A673 (cell line): ENCODE measurements around the gene AGAP1. TPM values are rescaled to one million over a fixed set of nuclear protein-coding genes. Genes with fewer than 3 reads are reported as not detected.

Experiments
- BruUV-seq: library from RNA; stranded (reverse); fragments of 400-500 nt; replicated peaks from 2 replicates; lab custom pipeline; 2021; lab: Mats Ljungman, UMichigan
- CTCF ChIA-PET: fragments of 300-600 bp; sonication (Branson Sonifier 250); formaldehyde crosslinking; loops from one replicate; lab custom pipeline; 2022; ENCODE audit warnings: antibody characterized with exemption; lab: Charles Lee
- POLR2A ChIA-PET: fragments of 300-600 bp; sonication (Branson Sonifier 250); formaldehyde crosslinking; loops from one replicate; lab custom pipeline; 2022; ENCODE audit warnings: antibody characterized with exemption; ENCODE audit not compliant: low non-redundant PET; lab: Charles Lee
- DNase-seq: peaks from one replicate; pipeline ENCODE4 v3.0.0-alpha.2; 2015; ENCODE audit warnings: low spot score
- H3K27ac ChIP-seq: fragments of 200-600 bp; sonication (generic); 2 replicates; pipeline ENCODE4 v1.5.1; 2016; ENCODE audit warnings: mixed run types, low read depth, mild to moderate bottlenecking, mixed read lengths, antibody characterized with exemption, low read length; ENCODE audit not compliant: poor library complexity, severe bottlenecking
- H3K27me3 ChIP-seq: fragments of 200-600 bp; sonication (generic); replicated peaks from 2 replicates; pipeline ENCODE4 v1.6.1; 2017; ENCODE audit warnings: mixed run types, low read depth, mild to moderate bottlenecking, mixed read lengths, antibody characterized with exemption, low read length; ENCODE audit not compliant: insufficient read depth, poor library complexity
- H3K36me3 ChIP-seq: fragments of 200-600 bp; sonication (generic); 2 replicates; pipeline ENCODE4 v1.6.1; 2016; ENCODE audit warnings: mixed run types, mild to moderate bottlenecking, mixed read lengths, antibody characterized with exemption, low read length; ENCODE audit not compliant: insufficient read depth, poor library complexity, severe bottlenecking
- H3K4me1 ChIP-seq: fragments of 200-600 bp; sonication (generic); 2 replicates; pipeline ENCODE4 v1.6.1; 2017; ENCODE audit warnings: mixed run types, mild to moderate bottlenecking, mixed read lengths, antibody characterized with exemption, low read length; ENCODE audit not compliant: insufficient read depth, poor library complexity, severe bottlenecking
- H3K4me3 ChIP-seq: fragments of 200-600 bp; sonication (generic); 2 replicates; pipeline ENCODE4 v1.5.1; 2016; ENCODE audit warnings: low read depth, mixed run types, mild to moderate bottlenecking, mixed read lengths, low read length; ENCODE audit not compliant: poor library complexity, severe bottlenecking
- H3K9me3 ChIP-seq: fragments of 200-600 bp; sonication (generic); 2 replicates; pipeline ENCODE4 v1.6.1; 2016; ENCODE audit warnings: mixed run types, low read depth, mild to moderate bottlenecking, mixed read lengths, antibody characterized with exemption, low read length; ENCODE audit not compliant: poor library complexity, severe bottlenecking
- EZH2 ChIP-seq: fragments of 200-600 bp; sonication (generic); IDR thresholded peaks from 2 replicates; pipeline ENCODE4 v1.6.1; 2017; ENCODE audit warnings: borderline replicate concordance, low read depth, mild to moderate bottlenecking, mixed read lengths, antibody characterized with exemption, low read length; ENCODE audit not compliant: poor library complexity, severe bottlenecking
- intact Hi-C: fragments of 100-400 bp; cut with micrococcal nuclease; formaldehyde crosslinking; loops from one replicate; pipeline ENCODE4 v1.10.0; 2022; ENCODE audit not compliant: unreplicated experiment
- total RNA-seq: library from RNA; stranded (reverse); gene quantifications from 2 replicates; pipeline ENCODE4 v1.2.3, GENCODE V29; 2021
- TF ChIP-seq, protein P1 (sequence below): fragments of 300-800, 200-600 bp; sonication (generic); conservative IDR thresholded peaks from 2 replicates; pipeline ENCODE4 v1.5.1; 2017; ENCODE audit warnings: low read depth, mild to moderate bottlenecking, antibody characterized with exemption, low read length, moderate library complexity, mixed read lengths

The AGAP1 gene
- total RNA-seq, 1 experiment from 2014 or later: 25.3 TPM

- ChIA-PET CTCF (no interaction called here), POLR2A (no interaction called here)
- no peaks in the 10 kb centered on the region for H3K27me3 ChIP-seq
- H3K4me1 ChIP-seq: peaks cover 16% of the 10 kb centered on the region
- no peak overlapping the region for H3K4me3 ChIP-seq
- H3K36me3 ChIP-seq: no peaks in the 10 kb centered on the region
- no peaks in the 10 kb centered on the region for H3K9me3 ChIP-seq
- no peak overlapping the region for H3K27ac ChIP-seq
- TF ChIP-seq, protein P1, sequence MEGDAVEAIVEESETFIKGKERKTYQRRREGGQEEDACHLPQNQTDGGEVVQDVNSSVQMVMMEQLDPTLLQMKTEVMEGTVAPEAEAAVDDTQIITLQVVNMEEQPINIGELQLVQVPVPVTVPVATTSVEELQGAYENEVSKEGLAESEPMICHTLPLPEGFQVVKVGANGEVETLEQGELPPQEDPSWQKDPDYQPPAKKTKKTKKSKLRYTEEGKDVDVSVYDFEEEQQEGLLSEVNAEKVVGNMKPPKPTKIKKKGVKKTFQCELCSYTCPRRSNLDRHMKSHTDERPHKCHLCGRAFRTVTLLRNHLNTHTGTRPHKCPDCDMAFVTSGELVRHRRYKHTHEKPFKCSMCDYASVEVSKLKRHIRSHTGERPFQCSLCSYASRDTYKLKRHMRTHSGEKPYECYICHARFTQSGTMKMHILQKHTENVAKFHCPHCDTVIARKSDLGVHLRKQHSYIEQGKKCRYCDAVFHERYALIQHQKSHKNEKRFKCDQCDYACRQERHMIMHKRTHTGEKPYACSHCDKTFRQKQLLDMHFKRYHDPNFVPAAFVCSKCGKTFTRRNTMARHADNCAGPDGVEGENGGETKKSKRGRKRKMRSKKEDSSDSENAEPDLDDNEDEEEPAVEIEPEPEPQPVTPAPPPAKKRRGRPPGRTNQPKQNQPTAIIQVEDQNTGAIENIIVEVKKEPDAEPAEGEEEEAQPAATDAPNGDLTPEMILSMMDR: no peak
- TF ChIP-seq EZH2: no peak
- BruUV-seq: no TSS peak
- no peak for DNase-seq
- intact Hi-C loops: no loop called here
Observed at GRCh38 chr2:235641956-235642355, 148.1 kb downstream of the AGAP1 start.

DNA sequence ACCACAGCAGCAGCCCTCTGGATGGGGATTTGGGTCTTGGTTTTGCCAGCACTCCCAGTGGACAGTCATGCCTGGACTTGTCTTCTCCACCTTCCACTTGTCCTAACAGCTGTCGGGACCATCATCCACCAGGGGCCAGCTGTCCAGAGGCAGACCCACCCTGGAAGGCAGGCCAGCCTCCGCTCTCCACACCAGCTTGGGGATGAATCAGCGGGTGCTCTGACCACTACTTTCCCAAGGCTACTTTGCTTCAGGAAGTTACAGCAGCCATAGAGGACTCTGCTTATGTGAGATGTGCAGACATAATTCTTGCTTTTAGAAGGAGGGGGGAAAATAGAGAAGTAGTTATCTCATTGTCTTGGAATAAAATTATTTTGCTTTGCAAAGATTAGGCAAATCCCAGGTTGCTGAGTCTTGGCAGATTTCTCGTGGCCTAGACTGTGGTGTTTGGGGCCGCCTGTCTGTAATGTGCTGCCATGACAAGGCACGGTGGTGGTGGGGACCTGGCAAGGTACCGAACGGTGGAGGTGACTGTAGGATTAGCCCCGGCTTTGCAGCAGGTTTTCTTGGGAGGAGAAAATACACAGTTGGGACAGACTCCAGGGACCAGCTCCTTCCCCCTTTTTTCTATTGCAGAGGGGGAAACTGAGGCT lies 148.7 kb downstream of the AGAP1 start:
- no peak for DNase-seq
- intact Hi-C loops: no loop called here

DNA sequence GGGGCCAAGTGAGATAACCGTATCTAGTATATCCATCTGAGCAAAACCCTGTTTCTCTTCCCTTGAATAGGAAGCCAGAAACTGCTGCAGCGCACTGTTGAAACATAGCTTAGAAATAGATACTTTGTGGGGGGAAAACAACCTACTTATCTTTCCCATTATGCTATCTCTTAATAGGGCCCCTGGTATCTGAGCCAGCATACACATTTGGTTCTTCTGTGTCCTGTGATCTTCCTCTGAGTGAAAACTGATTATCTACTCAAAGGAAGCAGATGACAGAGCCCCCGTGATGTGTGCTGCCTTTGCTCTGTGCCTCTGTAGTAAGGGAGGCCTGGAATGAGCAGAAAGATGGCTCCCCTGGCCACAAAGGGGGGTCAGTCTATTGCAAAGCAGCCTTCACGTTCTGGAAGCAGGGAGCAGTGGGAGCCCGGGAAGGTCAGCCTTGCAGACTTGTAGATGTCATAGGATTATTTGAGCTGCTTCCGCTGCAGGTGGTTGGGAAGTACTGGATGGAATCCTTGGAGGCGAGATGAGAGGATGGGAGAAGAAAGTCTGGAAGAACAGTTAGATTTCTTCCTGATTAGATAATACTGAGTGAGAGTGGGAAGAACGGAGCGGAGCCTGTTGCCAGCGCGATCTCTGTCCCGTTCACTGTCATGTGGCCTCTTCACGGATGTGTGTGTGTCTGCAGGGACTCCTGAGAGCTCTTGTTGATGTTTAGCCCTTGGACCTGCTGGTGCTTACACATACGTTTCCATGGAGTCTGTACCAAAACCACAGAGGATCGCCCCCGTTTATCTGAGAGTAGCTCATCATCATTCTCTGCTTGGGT lies 150.1 kb downstream of the AGAP1 start:
- CTCF ChIA-PET: no interaction called here
- no peak overlapping the region for H3K4me3 ChIP-seq
- no TSS peak for BruUV-seq

More for the DNA sequence above, 148.7 kb downstream of the AGAP1 start:
- H3K9me3 ChIP-seq: no peaks in the 10 kb centered on the region
- H3K4me3 ChIP-seq: no peak overlapping the region
- ChIA-PET POLR2A (no interaction called here), CTCF (no interaction called here)
- H3K27me3 ChIP-seq: no peaks in the 10 kb centered on the region
- H3K4me1 ChIP-seq: peaks cover 16% of the 10 kb centered on the region
- no peaks in the 10 kb centered on the region for H3K36me3 ChIP-seq
- TF ChIP-seq EZH2: no peak
- TF ChIP-seq, protein P1: no peak
- BruUV-seq: no TSS peak
- no peak overlapping the region for H3K27ac ChIP-seq

More for the DNA sequence above, 150.1 kb downstream of the AGAP1 start:
- Histone ChIP-seq H3K36me3 (no peaks in the 10 kb centered on the region), H3K9me3 (no peaks in the 10 kb centered on the region), H3K27ac (no peak overlapping the region), H3K4me1 (peaks cover 16% of the 10 kb centered on the region), H3K27me3 (no peaks in the 10 kb centered on the region)
- DNase-seq: no peak
- TF ChIP-seq, protein P1: no peak
- TF ChIP-seq EZH2: no peak
- POLR2A ChIA-PET: no interaction called here
- intact Hi-C loops: no loop called here
